DND-41 (cell line): ENCODE results near the gene ITPR3.

Experiments used
- ATAC-seq: fragments of 200-7000 bp; cut with Tn5 transposase; 3 replicates; pipeline ENCODE4 v1.9.1; 2021; ENCODE audit warnings: low read depth; ENCODE audit not compliant: insufficient read depth
- DNase-seq: peaks from one replicate; pipeline ENCODE4 v3.0.0-alpha.2; 2020
- H2AFZ ChIP-seq: 2 replicates; pipeline ENCODE4 v1.6.0; 2012; ENCODE audit warnings: low read depth, low read length
- H3K27ac ChIP-seq: 2 replicates; pipeline ENCODE4 v1.5.1; 2012; ENCODE audit warnings: low read length, inconsistent platforms
- H3K27me3 ChIP-seq: fragments of 200-600 bp; sonication (generic); 2 replicates; pipeline ENCODE4 v1.6.0; 2012; ENCODE audit warnings: low read length, mild to moderate bottlenecking, inconsistent platforms; ENCODE audit not compliant: insufficient read depth, poor library complexity
- H3K36me3 ChIP-seq: 2 replicates; pipeline ENCODE4 v1.5.1; 2012; ENCODE audit warnings: low read length, inconsistent platforms; ENCODE audit not compliant: insufficient read depth
- H3K4me1 ChIP-seq: 2 replicates; pipeline ENCODE4 v1.5.1; 2012; ENCODE audit warnings: mild to moderate bottlenecking, low read length; ENCODE audit not compliant: insufficient read depth
- H3K4me2 ChIP-seq: 2 replicates; pipeline ENCODE4 v1.6.0; 2012; ENCODE audit warnings: mild to moderate bottlenecking, moderate library complexity, low read length, inconsistent platforms; ENCODE audit not compliant: insufficient read depth
- H3K4me3 ChIP-seq, 2 experiments: fragments of 200-600 bp in 1 of 2; shearing (Covaris generic) in 1 of 2; 2 replicates each; pipeline ENCODE4 v1.5.1; 2012 to 2016; ENCODE audit warnings: inconsistent platforms in 2 of 2, low read length in 2 of 2, mild to moderate bottlenecking in 2 of 2, low read depth in 1 of 2, moderate library complexity in 1 of 2
- H3K79me2 ChIP-seq: 2 replicates; pipeline ENCODE4 v1.6.0; 2012; ENCODE audit warnings: low read length, inconsistent platforms; ENCODE audit not compliant: insufficient read depth
- H3K9ac ChIP-seq: 2 replicates; pipeline ENCODE4 v1.6.0; 2012; ENCODE audit warnings: low read depth, mild to moderate bottlenecking, inconsistent platforms, low read length, moderate library complexity
- H3K9me3 ChIP-seq: 2 replicates; pipeline ENCODE4 v1.5.1; 2012; ENCODE audit warnings: low read length, moderate library complexity, mild to moderate bottlenecking, inconsistent platforms; ENCODE audit not compliant: insufficient read depth, severe bottlenecking
- H4K20me1 ChIP-seq: 2 replicates; pipeline ENCODE4 v1.6.0; 2012; ENCODE audit warnings: low read length; ENCODE audit not compliant: insufficient read depth
- EZH2 ChIP-seq: IDR thresholded peaks from 3 replicates; pipeline ENCODE4 v1.6.1; 2012; ENCODE audit warnings: borderline replicate concordance, low read depth, mild to moderate bottlenecking, moderate library complexity, low read length, inconsistent platforms; ENCODE audit not compliant: severe bottlenecking
- TF ChIP-seq, protein P1 (sequence below): IDR thresholded peaks from 2 replicates; pipeline ENCODE4 v1.5.1; 2012; ENCODE audit warnings: borderline replicate concordance, low read length, moderate library complexity, mild to moderate bottlenecking; ENCODE audit not compliant: poor library complexity, severe bottlenecking; ENCODE audit errors: extremely low read depth

Gene ITPR3

DNA sequence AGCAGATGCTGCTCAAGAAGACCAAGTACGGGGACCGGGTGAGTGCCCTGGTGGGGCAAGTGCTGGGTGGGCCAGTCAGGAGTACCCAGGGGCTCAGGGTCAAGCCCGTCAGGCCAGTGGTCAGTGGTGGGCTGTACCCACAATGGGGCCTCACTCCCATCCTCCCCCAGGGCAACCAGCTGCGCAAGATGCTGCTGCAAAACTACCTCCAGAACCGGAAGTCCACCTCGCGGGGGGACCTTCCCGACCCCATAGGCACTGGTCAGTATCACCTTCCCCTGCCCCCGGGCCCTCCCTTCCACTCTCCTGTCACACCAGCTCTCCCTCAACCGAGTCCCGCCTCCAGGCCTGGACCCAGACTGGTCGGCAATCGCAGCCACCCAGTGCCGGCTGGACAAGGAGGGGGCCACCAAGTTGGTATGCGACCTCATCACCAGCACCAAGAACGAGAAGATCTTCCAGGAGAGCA is 63.3 kb downstream of the ITPR3 start:
- peaks cover 96% of the 10 kb centered on the region for H3K36me3 ChIP-seq
- no peak for ATAC-seq

DNA sequence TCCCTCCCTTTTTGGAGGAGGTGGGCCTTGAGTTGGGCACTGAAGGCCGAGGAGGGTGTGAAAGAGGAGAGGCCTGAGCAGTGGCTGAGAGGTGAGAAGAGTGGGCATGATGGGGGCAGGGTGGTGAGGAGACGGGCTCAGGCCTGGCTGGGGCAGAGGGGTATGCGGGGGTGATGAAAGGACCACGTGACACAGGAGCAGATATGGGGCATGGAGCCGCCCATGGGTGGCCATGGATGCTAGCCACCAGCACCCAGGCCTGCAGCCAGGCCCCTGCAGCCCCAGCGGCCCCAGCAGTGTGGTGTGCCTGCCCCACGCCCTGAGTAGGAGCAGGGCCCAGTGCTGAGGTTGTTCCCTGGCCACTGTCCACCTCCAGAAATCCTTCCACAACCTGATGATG is 63.9 kb downstream of the ITPR3 start:
- no peak overlapping the region for H3K4me2 ChIP-seq
- no peaks in the 10 kb centered on the region for H3K4me1 ChIP-seq
- 0 out of 2 replicates have a peak, but pooled peaks cover 3% of the 10 kb centered on the region for H4K20me1 ChIP-seq
- H2AFZ ChIP-seq: no peak overlapping the region
- no peak for DNase-seq
- TF ChIP-seq EZH2: no peak
- TF ChIP-seq, protein P1, sequence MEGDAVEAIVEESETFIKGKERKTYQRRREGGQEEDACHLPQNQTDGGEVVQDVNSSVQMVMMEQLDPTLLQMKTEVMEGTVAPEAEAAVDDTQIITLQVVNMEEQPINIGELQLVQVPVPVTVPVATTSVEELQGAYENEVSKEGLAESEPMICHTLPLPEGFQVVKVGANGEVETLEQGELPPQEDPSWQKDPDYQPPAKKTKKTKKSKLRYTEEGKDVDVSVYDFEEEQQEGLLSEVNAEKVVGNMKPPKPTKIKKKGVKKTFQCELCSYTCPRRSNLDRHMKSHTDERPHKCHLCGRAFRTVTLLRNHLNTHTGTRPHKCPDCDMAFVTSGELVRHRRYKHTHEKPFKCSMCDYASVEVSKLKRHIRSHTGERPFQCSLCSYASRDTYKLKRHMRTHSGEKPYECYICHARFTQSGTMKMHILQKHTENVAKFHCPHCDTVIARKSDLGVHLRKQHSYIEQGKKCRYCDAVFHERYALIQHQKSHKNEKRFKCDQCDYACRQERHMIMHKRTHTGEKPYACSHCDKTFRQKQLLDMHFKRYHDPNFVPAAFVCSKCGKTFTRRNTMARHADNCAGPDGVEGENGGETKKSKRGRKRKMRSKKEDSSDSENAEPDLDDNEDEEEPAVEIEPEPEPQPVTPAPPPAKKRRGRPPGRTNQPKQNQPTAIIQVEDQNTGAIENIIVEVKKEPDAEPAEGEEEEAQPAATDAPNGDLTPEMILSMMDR: no peak
- no peaks in the 10 kb centered on the region for H3K9me3 ChIP-seq
- no peak overlapping the region for H3K9ac ChIP-seq
- no peak overlapping the region for H3K4me3 ChIP-seq
- H3K36me3 ChIP-seq: peaks cover 96% of the 10 kb centered on the region
- no peak overlapping the region for H3K27ac ChIP-seq
- ATAC-seq: no peak
- no peaks in the 10 kb centered on the region for H3K27me3 ChIP-seq
- no peaks in the 10 kb centered on the region for H3K79me2 ChIP-seq

More for the DNA sequence above, 63.3 kb downstream of the ITPR3 start:
- Histone ChIP-seq H4K20me1 (0 out of 2 replicates have a peak, but pooled peaks cover 3% of the 10 kb centered on the region), H3K79me2 (no peaks in the 10 kb centered on the region), H3K4me1 (no peaks in the 10 kb centered on the region), H3K27me3 (no peaks in the 10 kb centered on the region), H3K9ac (no peak overlapping the region), H3K4me3 (no peak overlapping the region), H3K9me3 (no peaks in the 10 kb centered on the region), H2AFZ (no peak overlapping the region), H3K4me2 (no peak overlapping the region), H3K27ac (no peak overlapping the region)
- no peak for DNase-seq
- TF ChIP-seq, protein P1: no peak
- no peak for TF ChIP-seq EZH2

DNA sequence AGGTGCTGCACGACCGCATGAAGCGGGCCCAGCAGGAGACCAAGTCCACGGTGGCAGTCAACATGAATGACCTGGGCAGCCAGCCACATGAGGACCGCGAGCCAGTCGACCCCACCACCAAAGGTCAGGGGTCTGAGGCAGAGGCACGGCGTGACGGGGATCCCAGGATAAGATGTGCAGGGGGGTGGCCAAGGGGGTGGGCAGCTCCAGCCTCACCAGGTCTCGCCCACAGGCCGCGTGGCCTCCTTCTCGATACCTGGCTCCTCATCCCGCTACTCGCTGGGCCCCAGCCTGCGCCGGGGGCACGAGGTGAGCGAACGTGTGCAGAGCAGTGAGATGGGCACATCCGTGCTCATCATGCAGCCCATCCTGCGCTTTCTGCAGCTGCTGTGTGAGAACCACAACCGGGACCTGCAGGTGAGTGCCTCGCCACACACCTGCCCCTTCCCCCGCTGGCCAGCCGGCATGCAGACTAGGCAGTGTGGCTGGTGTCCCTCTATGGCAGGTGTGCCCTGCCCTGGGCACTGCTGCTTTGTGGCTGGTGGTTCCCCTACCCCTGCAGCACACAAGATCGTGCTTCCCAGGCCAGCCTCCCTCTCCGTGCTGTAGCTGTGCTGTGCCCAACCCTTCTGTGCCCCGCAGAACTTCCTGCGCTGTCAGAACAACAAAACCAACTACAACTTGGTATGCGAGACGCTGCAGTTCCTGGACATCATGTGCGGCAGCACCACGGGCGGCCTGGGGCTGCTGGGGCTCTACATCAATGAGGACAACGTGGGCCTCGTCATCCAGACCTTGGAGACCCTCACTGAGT is 64.5 kb downstream of the ITPR3 start:
- peaks cover 96% of the 10 kb centered on the region for H3K36me3 ChIP-seq
- no peaks in the 10 kb centered on the region for H3K79me2 ChIP-seq
- no peak overlapping the region for H3K9ac ChIP-seq
- no peaks in the 10 kb centered on the region for H3K27me3 ChIP-seq
- no peak overlapping the region for H2AFZ ChIP-seq
- 0 out of 2 replicates have a peak, but pooled peaks cover 3% of the 10 kb centered on the region for H4K20me1 ChIP-seq
- H3K4me1 ChIP-seq: no peaks in the 10 kb centered on the region
- no peak for ATAC-seq
- no peak overlapping the region for H3K4me2 ChIP-seq
- DNase-seq: no peak
- H3K9me3 ChIP-seq: no peaks in the 10 kb centered on the region
- no peak overlapping the region for H3K4me3 ChIP-seq
- H3K27ac ChIP-seq: no peak overlapping the region
- TF ChIP-seq, protein P1: no peak
- TF ChIP-seq EZH2: no peak
